Measurements from ENCODE around the gene PLXNA3.

DNA sequence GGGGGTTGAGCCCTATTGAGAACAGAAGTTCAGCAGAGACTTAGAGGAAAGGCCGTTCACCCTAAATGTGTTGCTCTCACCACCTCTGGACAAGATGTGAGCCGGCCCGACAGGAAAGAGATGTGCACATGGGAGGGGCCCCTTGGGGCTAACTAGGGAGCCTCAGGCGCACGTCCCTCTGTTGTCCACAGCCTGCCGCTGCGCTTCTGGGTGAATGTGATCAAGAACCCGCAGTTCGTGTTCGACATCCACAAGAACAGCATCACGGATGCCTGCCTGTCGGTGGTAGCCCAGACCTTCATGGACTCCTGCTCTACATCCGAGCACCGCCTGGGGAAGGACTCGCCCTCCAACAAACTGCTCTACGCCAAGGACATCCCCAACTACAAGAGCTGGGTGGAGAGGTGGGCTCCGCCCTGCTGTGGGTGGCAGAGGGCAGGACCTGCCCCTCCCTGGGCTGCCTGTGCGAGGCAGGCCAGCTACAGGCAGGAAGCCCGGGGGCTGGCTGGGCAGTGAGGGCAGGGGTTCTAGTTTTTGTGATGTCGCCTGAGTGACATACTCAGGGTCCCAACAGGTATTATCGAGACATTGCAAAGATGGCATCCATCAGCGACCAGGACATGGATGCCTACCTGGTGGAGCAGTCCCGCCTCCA is 13.0 kb downstream of the PLXNA3 start:
- TF ChIP-seq, protein P1, sequence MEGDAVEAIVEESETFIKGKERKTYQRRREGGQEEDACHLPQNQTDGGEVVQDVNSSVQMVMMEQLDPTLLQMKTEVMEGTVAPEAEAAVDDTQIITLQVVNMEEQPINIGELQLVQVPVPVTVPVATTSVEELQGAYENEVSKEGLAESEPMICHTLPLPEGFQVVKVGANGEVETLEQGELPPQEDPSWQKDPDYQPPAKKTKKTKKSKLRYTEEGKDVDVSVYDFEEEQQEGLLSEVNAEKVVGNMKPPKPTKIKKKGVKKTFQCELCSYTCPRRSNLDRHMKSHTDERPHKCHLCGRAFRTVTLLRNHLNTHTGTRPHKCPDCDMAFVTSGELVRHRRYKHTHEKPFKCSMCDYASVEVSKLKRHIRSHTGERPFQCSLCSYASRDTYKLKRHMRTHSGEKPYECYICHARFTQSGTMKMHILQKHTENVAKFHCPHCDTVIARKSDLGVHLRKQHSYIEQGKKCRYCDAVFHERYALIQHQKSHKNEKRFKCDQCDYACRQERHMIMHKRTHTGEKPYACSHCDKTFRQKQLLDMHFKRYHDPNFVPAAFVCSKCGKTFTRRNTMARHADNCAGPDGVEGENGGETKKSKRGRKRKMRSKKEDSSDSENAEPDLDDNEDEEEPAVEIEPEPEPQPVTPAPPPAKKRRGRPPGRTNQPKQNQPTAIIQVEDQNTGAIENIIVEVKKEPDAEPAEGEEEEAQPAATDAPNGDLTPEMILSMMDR (IDR thresholded peaks at IDR 0.05; ENCODE audit: low read depth, low read length): no peak
- TF ChIP-seq POLR2A (IDR thresholded peaks at IDR 0.05; ENCODE audit: extremely low read depth, insufficient read length): no peak

Measured in NB4 (cell line).